ENCODE data around the gene CDKN1B. TPM values are rescaled to one million over a fixed set of nuclear protein-coding genes. Genes with fewer than 3 reads are reported as not detected.
A peak's percentile ranks its signal among the peaks of the same experiment; 100 is the strongest.

The CDKN1B gene
- total RNA-seq, 1 donor from 2014 or later = 47.4 TPM

DNA sequence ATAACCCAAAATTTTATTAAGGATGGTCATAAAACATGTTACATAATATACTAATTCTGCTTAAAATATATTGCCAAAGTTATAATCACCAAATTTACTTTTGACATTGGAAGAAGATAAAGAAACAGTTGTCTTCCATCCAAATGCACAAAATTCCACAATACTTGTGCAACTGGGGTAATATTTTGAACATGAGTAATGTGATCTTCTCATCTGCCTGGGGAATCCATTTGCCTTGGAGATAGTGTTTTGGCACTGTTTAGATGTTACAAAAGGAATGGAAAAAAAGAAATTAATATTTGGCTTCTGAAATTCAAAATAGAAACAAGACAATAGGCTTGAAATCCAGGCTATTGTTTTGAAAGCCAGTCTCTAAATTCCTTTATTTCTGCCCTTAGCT lies 30.2 kb upstream of the CDKN1B start:
- Mint-ChIP-seq H3K27me3 (no peaks in the 10 kb centered on the region), H3K4me3 (no peak overlapping the region), H3K36me3 (ENCODE audit: low read depth) (peaks cover 23% of the 10 kb centered on the region), H3K9me3 (peaks cover 3% of the 10 kb centered on the region), H3K4me1 (peaks cover 17% of the 10 kb centered on the region), H3K27ac (no peak overlapping the region)
- DNase-seq = no peak
- intact Hi-C loops (cut with micrococcal nuclease) = no loop called here

DNA sequence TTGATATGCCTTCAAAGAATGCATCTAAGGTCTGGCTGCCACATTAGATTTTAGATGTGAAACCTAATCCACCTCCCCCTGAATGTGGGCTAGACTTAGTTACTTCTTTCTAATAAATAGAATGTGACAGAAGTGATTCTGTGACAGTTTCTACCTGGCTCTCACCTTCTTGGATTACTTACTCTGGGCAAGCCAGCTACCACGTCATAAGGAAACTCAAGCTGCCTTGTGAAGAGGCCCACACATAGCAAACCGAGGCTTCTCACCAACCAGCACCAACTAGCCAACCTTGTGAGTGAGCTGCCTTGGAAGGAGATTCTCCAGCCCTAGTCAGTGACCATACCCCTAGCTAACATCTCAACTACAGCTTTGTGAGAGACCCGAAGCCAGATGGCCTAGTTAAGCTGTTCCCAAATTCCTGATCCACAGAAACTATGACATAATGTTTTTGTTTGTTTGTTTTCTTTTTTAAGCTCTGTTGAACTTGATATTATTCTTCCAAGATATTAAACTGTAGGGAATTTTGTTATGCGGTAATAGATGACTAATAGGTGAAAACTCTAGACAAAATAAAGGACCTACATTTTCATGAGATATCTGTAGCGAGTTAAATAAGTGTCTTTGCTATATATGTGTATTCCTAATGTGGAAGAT lies 27.4 kb upstream of the CDKN1B start:
- Mint-ChIP-seq H3K27me3 (no peaks in the 10 kb centered on the region), H3K9me3 (peaks cover 3% of the 10 kb centered on the region), H3K36me3 (ENCODE audit: low read depth) (peaks cover 29% of the 10 kb centered on the region), H3K4me3 (no peak overlapping the region), H3K27ac (peak overlapping the region; percentile 10), H3K4me1 (peaks cover 32% of the 10 kb centered on the region)
- intact Hi-C loops (cut with micrococcal nuclease) = no loop called here
- DNase-seq = no peak

DNA sequence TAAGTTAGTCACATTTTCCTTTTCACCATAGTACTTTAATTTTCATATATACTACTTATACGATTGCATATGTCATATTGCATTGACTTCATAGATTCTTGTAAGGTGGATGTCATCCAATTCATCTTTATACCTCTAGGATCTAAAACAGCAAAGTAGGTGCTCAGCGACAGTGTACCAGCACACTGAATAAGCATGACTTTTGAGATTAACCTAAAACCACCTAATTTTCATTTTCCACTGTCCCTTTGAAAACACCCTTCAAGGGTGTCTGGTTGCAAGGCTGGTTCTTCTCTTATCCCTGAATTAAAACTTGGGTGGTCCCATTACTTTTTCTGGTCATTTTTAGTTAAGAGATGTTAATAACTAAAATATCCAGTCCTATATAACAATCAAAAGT lies 25.6 kb upstream of the CDKN1B start:
- H3K27me3 Mint-ChIP-seq = no peaks in the 10 kb centered on the region
- no peak overlapping the region for H3K4me3 Mint-ChIP-seq
- H3K27ac Mint-ChIP-seq = peak overlapping the region; percentile 64
- H3K36me3 Mint-ChIP-seq (ENCODE audit: low read depth) = peaks cover 30% of the 10 kb centered on the region
- DNase-seq = no peak
- H3K4me1 Mint-ChIP-seq = peaks cover 46% of the 10 kb centered on the region
- intact Hi-C loops (cut with micrococcal nuclease) = no loop called here
- H3K9me3 Mint-ChIP-seq = peaks cover 3% of the 10 kb centered on the region

DNA sequence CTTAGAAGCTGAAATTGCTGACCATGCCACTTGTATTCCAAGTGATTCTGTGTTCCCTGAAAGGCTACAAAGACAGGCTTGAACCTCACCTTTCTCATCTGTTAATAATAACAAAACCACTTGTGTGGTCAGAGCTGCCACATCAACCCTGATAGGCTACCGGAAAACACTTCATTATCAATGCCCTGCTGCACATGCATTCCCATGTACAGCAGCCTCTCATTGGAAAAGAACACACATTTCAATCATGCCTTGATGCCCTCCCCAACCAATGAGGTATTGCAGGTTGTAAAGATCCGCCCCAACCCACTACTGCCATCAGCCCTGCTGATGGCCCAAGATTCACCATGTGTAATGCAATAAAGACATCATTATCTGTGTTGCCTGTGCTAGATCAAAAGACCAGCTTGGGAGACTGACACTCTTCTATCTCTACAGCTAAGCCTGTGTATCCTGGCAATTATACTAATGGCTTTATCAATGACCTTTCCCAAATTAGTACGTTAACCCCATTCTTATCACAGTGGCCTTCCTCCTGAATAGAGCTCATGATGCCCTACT lies 24.0 kb upstream of the CDKN1B start:
- DNase-seq = no peak
- Mint-ChIP-seq H3K27me3 (no peaks in the 10 kb centered on the region), H3K36me3 (ENCODE audit: low read depth) (peaks cover 22% of the 10 kb centered on the region), H3K4me3 (no peak overlapping the region), H3K4me1 (peaks cover 61% of the 10 kb centered on the region), H3K27ac (no peak overlapping the region), H3K9me3 (peaks cover 3% of the 10 kb centered on the region)
- intact Hi-C loops (cut with micrococcal nuclease) = no loop called here

DNA sequence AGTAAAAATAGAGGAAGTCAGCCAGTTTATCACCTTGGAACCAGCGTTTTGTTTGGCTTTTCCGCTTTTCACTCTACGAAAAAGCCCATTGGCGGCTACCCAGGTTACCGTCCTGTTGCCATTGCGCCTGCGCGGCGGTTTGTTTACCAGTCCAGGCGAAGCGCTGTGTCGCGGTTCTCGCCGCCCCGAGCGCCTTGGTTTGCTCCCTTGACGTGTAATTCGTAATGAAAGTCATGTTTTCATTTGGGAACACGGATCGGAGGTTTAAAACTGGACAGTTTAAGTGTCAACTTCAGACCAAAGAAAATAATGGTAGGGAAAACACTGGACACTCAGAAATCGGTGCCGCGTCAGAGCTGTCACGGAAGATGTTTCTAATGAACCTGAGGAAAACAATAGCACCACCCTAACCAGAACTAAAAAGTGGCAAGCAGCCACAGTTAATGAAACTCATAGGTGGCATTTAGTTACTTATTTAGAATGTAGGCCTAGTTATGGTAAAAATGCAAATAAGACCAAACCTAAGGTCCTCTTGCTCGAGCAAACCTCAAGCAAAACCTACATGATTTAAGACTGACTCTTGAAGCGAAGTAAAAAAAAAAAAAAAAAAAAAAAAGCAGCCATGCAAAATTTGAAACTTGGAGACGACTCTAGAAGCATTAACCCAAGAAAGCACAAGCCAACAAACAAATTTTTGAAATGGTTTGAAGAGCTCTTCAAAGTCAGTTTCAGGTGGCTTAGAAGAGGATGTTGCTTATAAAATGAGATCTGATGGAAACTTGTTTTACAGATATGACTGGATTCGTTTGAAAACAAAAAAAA lies 20.4 kb upstream of the CDKN1B start:
- Mint-ChIP-seq H3K27ac (peak overlapping the region; percentile 99), H3K36me3 (ENCODE audit: low read depth) (peaks cover 11% of the 10 kb centered on the region), H3K9me3 (no peaks in the 10 kb centered on the region), H3K27me3 (no peaks in the 10 kb centered on the region), H3K4me3 (peak overlapping the region; percentile 94), H3K4me1 (peaks cover 60% of the 10 kb centered on the region)
- intact Hi-C loops (cut with micrococcal nuclease) = loop anchor here (1.0 to 5.0 kb wide), 5 partner anchors 28 to 340 kb away; partner anchors contain the start of genes BORCS5 and CREBL2
- peak; percentile 98 for DNase-seq

DNA sequence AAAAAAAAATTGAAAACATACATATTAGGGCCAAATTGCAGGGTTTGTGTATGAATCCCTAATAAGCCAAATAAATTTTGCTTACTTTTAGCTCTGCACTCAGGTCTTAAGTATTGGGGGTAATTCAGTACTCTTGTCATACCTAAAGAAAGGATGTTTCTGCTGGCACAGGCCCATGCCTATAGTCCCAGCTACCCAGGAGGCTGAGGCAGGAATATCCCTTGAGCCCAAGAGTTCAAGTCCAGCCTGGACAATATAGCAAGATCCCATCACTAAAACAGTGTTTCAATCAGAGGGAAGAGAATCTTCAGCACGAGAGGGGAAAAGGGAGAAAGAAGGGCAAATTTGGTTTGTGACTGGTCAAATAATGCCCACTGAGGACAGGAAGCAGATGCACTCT lies 17.8 kb upstream of the CDKN1B start:
- H3K36me3 Mint-ChIP-seq (ENCODE audit: low read depth) = peaks cover 5% of the 10 kb centered on the region
- intact Hi-C loops (cut with micrococcal nuclease) = loop anchor here (5.0 kb wide), 1 partner anchor 42 kb away; no protein-coding TSS in a partner anchor
- no peak overlapping the region for H3K4me3 Mint-ChIP-seq
- no peak for DNase-seq
- peak overlapping the region; percentile 35 for H3K27ac Mint-ChIP-seq
- no peaks in the 10 kb centered on the region for H3K27me3 Mint-ChIP-seq
- peaks cover 60% of the 10 kb centered on the region for H3K4me1 Mint-ChIP-seq
- H3K9me3 Mint-ChIP-seq = no peaks in the 10 kb centered on the region

DNA sequence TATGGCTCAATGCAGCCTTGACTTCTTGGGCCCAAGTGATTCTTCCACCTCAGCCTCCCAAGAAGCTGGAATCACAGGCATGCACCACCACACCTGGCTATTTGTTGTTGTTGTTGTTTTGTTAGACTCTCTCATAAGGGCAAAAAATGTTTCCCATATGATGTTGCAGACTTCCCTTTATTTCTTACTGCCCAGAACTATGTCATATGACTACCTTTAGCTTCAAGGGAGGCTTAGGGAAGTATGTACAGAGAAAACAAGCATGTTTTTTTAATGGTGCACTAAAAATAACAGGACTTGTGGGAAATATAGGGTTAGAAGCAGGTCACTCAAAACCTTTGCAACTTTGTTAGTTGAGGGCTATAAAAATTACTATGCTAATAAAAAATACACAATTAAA lies 16.9 kb upstream of the CDKN1B start:
- intact Hi-C loops (cut with micrococcal nuclease) = no loop called here
- H3K36me3 Mint-ChIP-seq (ENCODE audit: low read depth) = peaks cover 4% of the 10 kb centered on the region
- no peak overlapping the region for H3K4me3 Mint-ChIP-seq
- DNase-seq = no peak
- H3K27ac Mint-ChIP-seq = no peak overlapping the region
- H3K9me3 Mint-ChIP-seq = no peaks in the 10 kb centered on the region
- H3K4me1 Mint-ChIP-seq = peaks cover 59% of the 10 kb centered on the region
- no peaks in the 10 kb centered on the region for H3K27me3 Mint-ChIP-seq

DNA sequence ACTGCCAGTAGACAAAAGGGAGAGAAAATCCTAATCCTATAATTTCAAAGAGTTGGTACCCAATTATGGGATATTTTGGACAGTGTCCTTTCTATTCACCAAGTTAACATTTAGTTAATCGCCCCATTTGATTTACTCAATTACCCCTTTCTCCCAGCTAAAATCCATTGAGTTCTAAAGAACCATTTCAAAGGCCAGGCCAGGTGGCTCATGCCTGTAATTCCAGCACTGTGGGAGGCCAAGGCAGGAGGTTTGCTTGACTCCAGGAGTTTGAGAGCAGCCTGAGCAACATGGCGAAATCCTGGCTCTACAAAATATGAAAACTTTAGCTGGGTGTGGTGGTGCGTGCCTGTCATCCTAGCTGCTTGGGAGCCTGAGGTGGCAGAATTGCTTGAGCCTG lies 15.7 kb upstream of the CDKN1B start:
- intact Hi-C loops (cut with micrococcal nuclease) = no loop called here
- no peaks in the 10 kb centered on the region for H3K27me3 Mint-ChIP-seq
- H3K4me1 Mint-ChIP-seq = peaks cover 51% of the 10 kb centered on the region
- H3K27ac Mint-ChIP-seq = no peak overlapping the region
- no peaks in the 10 kb centered on the region for H3K9me3 Mint-ChIP-seq
- peaks cover 1% of the 10 kb centered on the region for H3K36me3 Mint-ChIP-seq (ENCODE audit: low read depth)
- no peak overlapping the region for H3K4me3 Mint-ChIP-seq
- no peak for DNase-seq

DNA sequence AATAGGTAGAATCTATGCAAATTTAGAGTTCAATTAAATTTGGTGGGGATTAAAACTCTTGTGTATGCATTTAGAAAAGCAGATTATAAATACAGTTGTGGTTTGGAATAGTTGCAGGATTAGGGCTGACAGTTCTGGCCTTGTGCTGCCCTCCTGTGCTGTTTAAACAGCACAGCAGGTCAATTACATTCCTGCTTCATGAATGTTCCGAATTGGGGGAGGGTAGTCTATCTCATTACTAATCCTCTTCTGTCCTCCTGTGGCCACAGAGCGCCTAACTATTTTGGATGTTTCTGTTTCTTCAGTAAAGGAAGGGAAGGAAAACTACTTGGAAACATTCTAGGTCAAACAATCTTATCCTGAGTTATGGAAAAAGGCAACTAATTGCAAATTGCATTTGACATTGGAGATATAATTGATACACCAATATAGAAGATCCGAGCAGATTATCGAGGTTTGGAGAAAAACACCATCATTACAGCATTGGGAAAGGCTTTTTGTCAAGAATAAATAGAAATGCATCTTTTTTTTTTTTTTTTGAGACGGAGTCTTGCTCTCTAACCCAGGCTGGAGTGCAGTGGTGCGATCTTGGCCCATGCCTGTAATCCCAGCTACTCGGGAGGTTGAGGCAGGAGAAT lies 12.5 kb upstream of the CDKN1B start:
- peaks cover 1% of the 10 kb centered on the region for H3K36me3 Mint-ChIP-seq (ENCODE audit: low read depth)

DNA sequence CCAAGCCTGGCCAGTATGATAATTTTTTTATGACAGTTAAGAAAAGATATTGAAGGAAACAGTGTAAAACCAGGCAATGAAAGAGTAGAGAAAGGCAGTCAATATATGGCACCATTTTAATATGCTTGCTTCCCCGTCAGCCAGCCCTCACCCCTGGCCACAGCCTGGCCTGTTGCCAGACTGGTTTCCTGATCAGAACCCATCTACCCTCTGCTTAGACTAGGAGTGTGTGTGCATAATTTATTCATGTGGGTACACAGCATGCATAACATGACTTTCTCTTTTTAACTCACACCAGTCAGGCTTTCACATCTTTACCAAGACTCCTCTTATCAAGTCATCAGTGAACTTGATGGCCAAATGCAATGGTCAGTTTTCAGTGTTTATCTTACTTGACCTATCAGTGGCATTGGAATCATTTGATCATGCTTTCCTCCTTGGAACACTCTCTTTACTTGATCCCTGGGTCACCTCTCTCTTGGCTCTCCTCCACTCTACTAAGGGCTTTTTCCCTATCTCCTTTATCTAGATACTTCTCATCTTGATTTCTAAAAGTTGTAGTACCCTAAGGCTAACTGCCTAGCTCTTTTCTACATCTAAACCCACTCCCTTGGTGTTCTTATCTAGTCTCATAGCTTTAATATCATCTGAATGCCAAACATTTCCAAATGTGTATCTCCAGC lies 11.2 kb upstream of the CDKN1B start:
- no peaks in the 10 kb centered on the region for H3K9me3 Mint-ChIP-seq
- DNase-seq = peak; percentile 73
- intact Hi-C loops (cut with micrococcal nuclease) = loop anchor here (1.0 to 2.0 kb wide), 2 partner anchors 8 to 61 kb away; no protein-coding TSS in a partner anchor

More for the DNA sequence above, 12.5 kb upstream of the CDKN1B start:
- DNase-seq = peak; percentile 77
- no peaks in the 10 kb centered on the region for H3K9me3 Mint-ChIP-seq
- H3K27me3 Mint-ChIP-seq = no peaks in the 10 kb centered on the region
- no peak overlapping the region for H3K27ac Mint-ChIP-seq
- intact Hi-C loops (cut with micrococcal nuclease) = loop anchor here (1.0 to 2.0 kb wide), 3 partner anchors 10 to 328 kb away; no protein-coding TSS in a partner anchor
- no peak overlapping the region for H3K4me3 Mint-ChIP-seq
- H3K4me1 Mint-ChIP-seq = peaks cover 28% of the 10 kb centered on the region

DNA sequence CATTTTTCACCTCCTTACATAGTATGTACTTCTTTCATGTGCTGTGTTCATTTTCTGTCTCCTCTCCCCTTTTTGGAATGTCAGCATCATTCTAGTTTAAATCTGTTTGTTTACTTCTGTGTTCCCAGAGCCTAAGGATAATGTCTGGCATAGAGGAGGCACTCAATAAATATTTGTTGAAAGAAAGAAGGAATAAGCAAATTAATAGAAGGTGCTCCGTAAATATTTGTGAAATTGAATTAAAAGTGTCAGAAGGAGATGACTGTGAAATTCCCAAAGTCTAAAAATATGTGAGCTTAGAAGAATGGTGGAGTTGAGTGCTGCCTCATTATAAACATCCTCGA lies 3.3 kb upstream of the CDKN1B start:
- DNase-seq = no peak
- peak overlapping the region; percentile 96 for H3K27ac Mint-ChIP-seq
- no peaks in the 10 kb centered on the region for H3K27me3 Mint-ChIP-seq
- H3K36me3 Mint-ChIP-seq (ENCODE audit: low read depth) = peaks cover 14% of the 10 kb centered on the region
- peak overlapping the region; percentile 82 for H3K4me3 Mint-ChIP-seq
- peaks cover 44% of the 10 kb centered on the region for H3K4me1 Mint-ChIP-seq
- H3K9me3 Mint-ChIP-seq = no peaks in the 10 kb centered on the region
- intact Hi-C loops (cut with micrococcal nuclease) = loop anchor here (1.0 to 2.0 kb wide), 4 partner anchors 9 to 239 kb away; no protein-coding TSS in a partner anchor

More for the DNA sequence above, 11.2 kb upstream of the CDKN1B start:
- H3K36me3 Mint-ChIP-seq (ENCODE audit: low read depth) = peaks cover 1% of the 10 kb centered on the region
- H3K4me3 Mint-ChIP-seq = no peak overlapping the region
- peaks cover 24% of the 10 kb centered on the region for H3K4me1 Mint-ChIP-seq
- H3K27me3 Mint-ChIP-seq = no peaks in the 10 kb centered on the region
- H3K27ac Mint-ChIP-seq = no peak overlapping the region

DNA sequence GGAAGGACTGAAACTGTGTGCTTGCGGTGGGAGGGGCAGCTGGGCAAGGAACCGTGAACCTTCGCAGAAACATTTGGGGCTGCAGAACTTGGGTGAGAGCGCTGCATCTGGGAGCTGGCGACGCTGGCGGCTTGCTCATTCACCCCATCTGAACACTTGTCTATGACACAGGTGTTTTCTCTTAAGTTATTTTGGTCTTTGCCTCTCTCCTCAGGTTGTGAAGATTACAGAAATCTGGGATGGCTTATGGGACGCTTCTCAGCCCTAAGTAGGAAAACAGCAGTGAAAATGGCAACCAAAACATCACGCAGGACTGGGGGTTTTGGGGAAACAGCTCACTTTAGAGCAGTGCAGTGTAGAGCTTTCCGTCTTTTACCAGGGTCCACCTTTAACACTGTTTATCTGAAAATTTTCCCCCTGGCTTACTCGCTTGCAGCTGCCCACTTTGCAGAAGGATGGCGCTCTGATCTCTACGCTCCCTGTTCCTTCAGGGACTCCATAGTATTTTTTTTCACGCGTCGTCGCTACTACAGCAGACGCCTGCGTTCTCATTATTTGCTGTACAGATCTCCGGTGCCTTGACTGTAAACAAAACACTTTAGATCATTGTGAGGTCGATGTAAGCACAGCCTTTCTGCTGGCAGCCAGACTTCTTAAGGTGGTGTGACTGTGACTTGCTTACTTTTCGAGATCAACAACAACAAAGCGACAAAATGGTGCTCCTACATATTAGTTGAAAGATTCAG lies 2.7 kb upstream of the CDKN1B start:
- peaks cover 50% of the 10 kb centered on the region for H3K4me1 Mint-ChIP-seq
- peak; percentile 88 for DNase-seq

More for the DNA sequence above, 2.7 kb upstream of the CDKN1B start:
- H3K9me3 Mint-ChIP-seq = no peaks in the 10 kb centered on the region
- no peaks in the 10 kb centered on the region for H3K27me3 Mint-ChIP-seq
- peak overlapping the region; percentile 82 for H3K4me3 Mint-ChIP-seq
- H3K27ac Mint-ChIP-seq = peak overlapping the region; percentile 96
- peaks cover 20% of the 10 kb centered on the region for H3K36me3 Mint-ChIP-seq (ENCODE audit: low read depth)
- intact Hi-C loops (cut with micrococcal nuclease) = loop anchor here (1.0 to 5.0 kb wide), 10 partner anchors 9 to 1678 kb away; partner anchors contain the start of genes ATF7IP and CREBL2
